ENCODE data around the gene OR51B4.
"Not testable (repeated sequence)": the region's sequence is repeated elsewhere in the genome, so short reads cannot be mapped to it uniquely, and the experiment has no call there.

Gene OR51B4, protein sequence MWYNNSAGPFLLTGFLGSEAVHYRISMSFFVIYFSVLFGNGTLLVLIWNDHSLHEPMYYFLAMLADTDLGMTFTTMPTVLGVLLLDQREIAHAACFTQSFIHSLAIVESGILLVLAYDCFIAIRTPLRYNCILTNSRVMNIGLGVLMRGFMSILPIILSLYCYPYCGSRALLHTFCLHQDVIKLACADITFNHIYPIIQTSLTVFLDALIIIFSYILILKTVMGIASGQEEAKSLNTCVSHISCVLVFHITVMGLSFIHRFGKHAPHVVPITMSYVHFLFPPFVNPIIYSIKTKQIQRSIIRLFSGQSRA

GRCh38 chr11:5301846-5302245, at the start of gene OR51B4:
Gene OR51B4, minus strand, starts transcription at chr11:5301946. Its CDS starts 0 bp downstream, at chr11:5301946.
- in situ Hi-C loops (cut with MboI; ENCODE audit: low pct_unique_long_range_greater_than_20kb, low sequenced_read_pairs) = no loop called here

GRCh38 chr11:5351208-5351607, 49.5 kb upstream of the OR51B4 start, which contains the start of gene OR51B6:
Gene OR51B6, plus strand, starts transcription at chr11:5351508. Its CDS starts 0 bp downstream, at chr11:5351508.
- no peak for DNase-seq
- in situ Hi-C loops (cut with MboI; ENCODE audit: low pct_unique_long_range_greater_than_20kb, low sequenced_read_pairs) = no loop called here

More at GRCh38 chr11:5301846-5302245, at the start of gene OR51B4:
- no peak for DNase-seq

DNA sequence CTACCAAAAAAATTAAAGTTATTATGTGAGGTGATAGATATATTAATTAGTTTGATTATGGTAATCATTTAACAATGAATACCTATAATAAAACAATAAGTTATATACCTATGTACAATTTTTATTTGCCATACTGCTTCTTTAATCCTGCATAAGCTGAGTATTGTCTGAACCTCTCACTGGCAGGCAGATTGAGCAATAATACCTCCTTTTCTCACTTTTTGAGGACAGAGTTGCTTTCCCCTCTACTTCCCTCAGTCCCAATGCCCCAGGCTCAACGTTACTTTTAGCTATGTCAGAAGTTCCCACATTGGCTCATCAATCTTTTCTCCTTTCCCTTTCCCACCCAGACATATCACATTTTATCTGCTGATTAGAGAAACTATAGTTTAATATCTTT, 47.8 kb upstream of the OR51B4 start:
- in situ Hi-C loops (cut with MboI; ENCODE audit: low pct_unique_long_range_greater_than_20kb, low sequenced_read_pairs) = no loop called here
- DNase-seq = no peak

GRCh38 chr11:5348551-5349194, 46.9 kb upstream of the OR51B4 start:
- DNase-seq = no peak
- in situ Hi-C loops (cut with MboI; ENCODE audit: low pct_unique_long_range_greater_than_20kb, low sequenced_read_pairs) = no loop called here

GRCh38 chr11:5345831-5346230, 44.1 kb upstream of the OR51B4 start:
- DNase-seq = no peak
- in situ Hi-C loops (cut with MboI; ENCODE audit: low pct_unique_long_range_greater_than_20kb, low sequenced_read_pairs) = no loop called here

DNA sequence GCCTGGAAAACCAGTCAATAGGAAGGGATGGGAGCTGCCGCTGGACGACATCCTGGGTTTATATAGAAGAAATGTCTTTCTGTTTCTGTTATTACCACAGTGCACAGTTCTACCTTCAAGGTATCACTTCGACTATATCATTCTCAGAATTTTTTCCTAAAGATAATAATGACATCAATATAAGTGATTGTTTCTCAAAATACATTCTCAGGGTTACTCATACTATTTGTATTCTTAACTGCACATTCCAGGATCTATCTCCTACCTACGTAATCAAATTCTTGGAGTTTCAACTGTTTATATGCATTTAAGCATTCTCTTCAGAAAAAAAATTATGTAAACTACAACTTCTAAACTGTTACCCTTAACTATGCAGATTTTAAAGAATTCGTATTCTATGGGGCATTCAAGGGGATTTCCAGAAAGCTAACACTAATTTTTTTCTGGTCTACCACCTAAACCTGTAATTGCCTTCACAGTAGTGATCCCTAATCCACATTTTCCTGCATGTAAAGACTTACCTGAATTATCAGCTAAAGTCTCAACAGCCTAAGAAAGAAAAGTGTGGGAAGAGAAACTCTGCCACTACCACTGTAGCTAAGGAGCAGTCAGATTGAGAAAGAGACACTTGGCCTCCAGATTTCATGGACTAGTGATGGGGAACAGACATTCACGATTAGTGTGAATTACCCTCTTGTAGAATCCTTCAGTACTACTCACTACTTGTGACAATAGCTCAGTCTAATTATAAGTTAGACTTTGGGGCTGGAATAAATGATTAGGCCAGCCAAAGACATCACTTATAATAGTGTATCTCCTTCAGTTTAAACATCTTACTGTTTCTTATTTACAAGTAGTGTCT, 42.0 kb upstream of the OR51B4 start, which contains the start of gene OR51B5:
Gene OR51B5 (minus strand): TSS at position 51 of the 862 bp plus-strand sequence. CDS start 0 bp downstream, at position 51.
- in situ Hi-C loops (cut with MboI; ENCODE audit: low pct_unique_long_range_greater_than_20kb, low sequenced_read_pairs) = no loop called here
- DNase-seq = no peak

- in situ Hi-C loops (cut with MboI; ENCODE audit: low pct_unique_long_range_greater_than_20kb, low sequenced_read_pairs) = no loop called here
- DNase-seq = no peak
Observed at GRCh38 chr11:5339771-5340322, 38.1 kb upstream of the OR51B4 start.

GRCh38 chr11:5337253-5337652, 35.5 kb upstream of the OR51B4 start:
- DNase-seq; in situ Hi-C loops (cut with MboI; ENCODE audit: low pct_unique_long_range_greater_than_20kb, low sequenced_read_pairs): not testable (repeated sequence)

DNA sequence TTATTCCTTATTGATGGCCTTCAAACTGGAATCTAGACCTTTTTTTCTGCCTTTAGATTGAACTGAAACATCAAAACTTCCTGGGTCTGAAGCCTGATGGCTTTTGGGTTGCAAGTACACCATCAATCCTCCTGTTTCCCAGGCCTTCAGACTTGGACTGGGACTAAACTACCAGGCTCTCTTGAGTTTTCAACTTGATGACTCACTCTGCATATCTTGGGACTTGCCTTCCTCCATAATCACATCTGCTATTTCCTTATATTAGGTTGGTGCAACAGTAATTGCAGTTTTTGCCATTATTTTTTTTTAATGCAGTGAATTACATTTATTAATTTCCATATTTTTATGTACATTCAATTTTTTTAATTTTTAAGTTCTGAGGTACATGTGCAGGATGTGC, 34.6 kb upstream of the OR51B4 start:
- in situ Hi-C loops (cut with MboI; ENCODE audit: low pct_unique_long_range_greater_than_20kb, low sequenced_read_pairs) = no loop called here
- no peak for DNase-seq

GRCh38 chr11:5335170-5335569, 33.4 kb upstream of the OR51B4 start:
- in situ Hi-C loops (cut with MboI; ENCODE audit: low pct_unique_long_range_greater_than_20kb, low sequenced_read_pairs) = no loop called here
- no peak for DNase-seq

GRCh38 chr11:5324197-5324596, 22.5 kb upstream of the OR51B4 start, which contains the start of gene OR51B2:
Gene OR51B2, minus strand, starts transcription at chr11:5324297. Its CDS starts 0 bp downstream, at chr11:5324297.
- in situ Hi-C loops (cut with MboI; ENCODE audit: low pct_unique_long_range_greater_than_20kb, low sequenced_read_pairs) = no loop called here

DNA sequence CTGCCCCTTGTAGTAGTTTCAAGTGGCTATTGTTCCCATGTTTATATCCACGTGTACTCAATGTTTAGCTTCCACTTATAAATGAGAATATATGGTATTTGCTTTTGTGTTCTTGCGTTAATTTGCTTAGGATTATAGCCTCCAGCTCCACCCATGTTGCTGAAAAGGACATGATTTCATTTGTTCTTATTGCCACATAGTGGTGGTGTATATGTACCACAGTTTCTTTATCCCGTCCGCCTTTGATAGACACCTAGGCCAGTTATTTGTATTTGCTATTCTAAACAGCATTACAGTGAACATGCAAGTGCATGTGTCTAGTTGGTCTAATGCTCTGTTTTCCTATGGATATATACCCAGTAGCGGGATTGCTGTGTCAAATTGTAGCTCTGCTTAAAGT, 15.5 kb upstream of the OR51B4 start:
- no peak for DNase-seq
- in situ Hi-C loops (cut with MboI; ENCODE audit: low pct_unique_long_range_greater_than_20kb, low sequenced_read_pairs) = no loop called here

More at GRCh38 chr11:5324197-5324596, 22.5 kb upstream of the OR51B4 start, which contains the start of gene OR51B2:
- no peak for DNase-seq

DNA sequence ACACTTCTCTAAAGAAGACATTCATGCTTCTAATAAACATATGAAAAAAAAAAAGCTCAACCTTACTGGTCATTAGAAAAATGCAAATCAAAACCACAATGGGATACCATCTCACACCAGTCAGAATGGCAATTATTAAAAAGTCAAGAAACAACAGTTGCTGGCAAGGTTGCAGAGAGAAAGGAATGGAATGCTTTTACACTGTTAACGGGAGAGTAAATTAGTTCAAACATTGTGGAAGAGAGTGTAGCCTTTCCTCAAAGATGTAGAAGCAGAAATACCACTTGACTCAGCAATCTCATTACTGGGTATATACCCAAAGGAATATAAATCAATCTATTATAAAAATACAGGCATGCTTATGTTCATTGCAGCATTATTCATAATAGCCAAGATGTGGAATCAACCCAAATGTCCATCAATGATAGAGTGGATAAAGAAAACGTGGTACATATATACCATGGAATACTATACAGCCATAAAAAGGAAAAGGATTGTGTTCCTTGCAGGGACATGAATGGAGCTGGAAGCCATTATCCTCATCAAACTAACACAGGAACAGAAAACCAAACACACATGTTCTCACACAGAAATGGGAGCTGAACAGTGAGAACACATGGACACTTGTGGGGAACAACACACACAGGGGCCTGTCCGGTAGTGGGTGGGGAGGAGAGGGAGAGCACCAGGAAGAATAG, 11.7 kb upstream of the OR51B4 start:
- in situ Hi-C loops (cut with MboI; ENCODE audit: low pct_unique_long_range_greater_than_20kb, low sequenced_read_pairs); DNase-seq: not testable (repeated sequence)

DNA sequence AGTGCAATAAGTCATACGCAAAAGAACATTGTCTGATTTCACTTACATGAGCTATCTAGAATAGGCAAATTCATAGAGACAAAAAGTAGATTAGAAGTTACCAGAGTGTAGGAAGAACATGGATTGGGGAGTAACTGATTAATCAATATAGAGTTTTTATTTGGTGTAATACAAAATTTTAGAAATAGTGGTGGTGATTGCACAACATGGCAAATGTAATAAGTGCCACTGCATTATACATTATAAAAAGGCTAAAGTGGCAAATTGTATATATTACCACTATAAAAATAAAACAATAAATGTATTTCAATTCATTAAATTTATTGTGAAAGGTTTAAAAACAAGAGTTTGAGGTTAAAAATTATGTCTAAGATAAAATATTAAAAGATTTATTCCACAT, 8.7 kb upstream of the OR51B4 start:
- no peak for DNase-seq
- in situ Hi-C loops (cut with MboI; ENCODE audit: low pct_unique_long_range_greater_than_20kb, low sequenced_read_pairs) = no loop called here

DNA sequence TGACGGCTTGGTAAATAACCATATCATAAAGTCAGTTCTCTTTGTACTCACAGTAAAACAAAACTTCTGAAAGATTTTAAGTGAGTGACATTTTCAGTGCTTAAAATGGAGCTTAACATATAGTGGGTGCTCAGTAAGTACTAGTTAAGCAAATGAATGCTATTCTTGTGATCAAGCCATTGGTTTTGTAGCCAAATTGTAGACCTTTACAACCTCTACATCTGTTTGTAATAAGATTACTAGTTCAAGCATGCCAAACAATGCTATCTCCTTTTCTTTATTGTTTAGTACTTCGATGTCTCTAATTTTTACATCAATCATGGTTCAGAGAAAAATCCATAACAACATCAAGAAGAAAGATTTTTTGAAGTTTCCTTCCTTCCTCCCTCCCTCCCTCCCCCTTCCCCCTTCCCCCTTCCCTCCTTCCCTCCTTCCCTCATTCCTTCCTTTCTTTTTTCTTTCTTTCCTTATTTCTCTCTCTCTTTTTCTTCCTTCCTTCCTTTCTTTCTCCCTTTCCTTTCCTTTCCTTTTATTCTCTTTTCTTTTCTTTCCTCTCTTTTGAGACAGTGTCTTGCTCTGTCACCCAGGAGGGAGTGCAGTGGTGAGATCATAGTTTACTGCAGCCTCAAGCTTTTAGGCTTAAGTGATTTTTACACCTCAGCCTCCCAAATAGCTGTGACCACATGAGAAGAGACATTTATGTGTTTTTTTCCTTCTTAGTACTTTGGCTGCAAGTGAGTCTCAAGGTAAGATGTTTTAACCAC, 5.7 kb upstream of the OR51B4 start:
- in situ Hi-C loops (cut with MboI; ENCODE audit: low pct_unique_long_range_greater_than_20kb, low sequenced_read_pairs) = no loop called here
- DNase-seq = no peak

- no peak for DNase-seq
- in situ Hi-C loops (cut with MboI; ENCODE audit: low pct_unique_long_range_greater_than_20kb, low sequenced_read_pairs) = no loop called here
Observed at GRCh38 chr11:5304046-5304445, 2.3 kb upstream of the OR51B4 start.

- no peak for DNase-seq
- in situ Hi-C loops (cut with MboI; ENCODE audit: low pct_unique_long_range_greater_than_20kb, low sequenced_read_pairs) = no loop called here
Observed at GRCh38 chr11:5303626-5304025, 1.9 kb upstream of the OR51B4 start.

DNA sequence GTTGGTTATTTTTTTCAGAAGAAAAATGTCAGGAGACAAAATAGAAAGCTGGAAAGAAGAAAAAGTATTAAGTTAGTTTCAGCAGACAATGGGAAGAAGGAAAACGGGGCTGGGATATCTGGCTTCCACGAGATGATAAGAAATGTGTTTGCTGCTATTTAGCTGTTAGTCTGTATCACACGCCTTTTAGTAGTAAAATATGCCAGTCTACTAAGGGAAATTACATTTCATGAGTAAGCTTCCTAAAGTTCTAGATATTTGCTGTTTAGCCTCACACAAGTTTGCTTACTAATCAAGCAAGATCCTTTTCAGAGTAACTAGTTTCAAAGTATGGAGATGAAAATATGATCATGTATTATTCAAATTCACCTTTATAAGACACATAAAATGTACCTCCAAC, 1.5 kb downstream of the OR51B4 start:
- in situ Hi-C loops (cut with MboI; ENCODE audit: low pct_unique_long_range_greater_than_20kb, low sequenced_read_pairs) = no loop called here
- DNase-seq = no peak

Data from KBM-7 (cell line).